HG03066 (cell line): ENCODE measurements around the gene KRT36.

ENCODE experiments used
- ATAC-seq: cut with Tn5 transposase; IDR thresholded peaks from one replicate; pipeline ENCODE4 v1.9.1; 2021; ENCODE audit warnings: low read depth; ENCODE audit not compliant: unreplicated experiment

The KRT36 gene

GRCh38 chr17:41504246-41504977 lies 14.7 kb upstream of the KRT36 start:
- no peak for ATAC-seq

GRCh38 chr17:41503202-41503601 lies 13.5 kb upstream of the KRT36 start:
- ATAC-seq, result no peak

GRCh38 chr17:41500131-41500911 lies 10.6 kb upstream of the KRT36 start:
- ATAC-seq, result no peak

GRCh38 chr17:41499714-41500113 lies 10.0 kb upstream of the KRT36 start:
- no peak for ATAC-seq

- ATAC-seq, result no peak
Measured at GRCh38 chr17:41498276-41498675, 8.6 kb upstream of the KRT36 start.

- peak; percentile 90 for ATAC-seq
Measured at GRCh38 chr17:41496803-41497484, 7.2 kb upstream of the KRT36 start.

GRCh38 chr17:41494524-41494923 lies 4.8 kb upstream of the KRT36 start:
- no peak for ATAC-seq

GRCh38 chr17:41492771-41493170 lies 3.1 kb upstream of the KRT36 start:
- no peak for ATAC-seq

- no peak for ATAC-seq
Measured at GRCh38 chr17:41492351-41492750, 2.6 kb upstream of the KRT36 start.

- no peak for ATAC-seq
Measured at GRCh38 chr17:41491476-41491875, 1.8 kb upstream of the KRT36 start.

GRCh38 chr17:41490000-41490990 lies 585 bp upstream of the KRT36 start:
- ATAC-seq, result no peak

- ATAC-seq, result no peak
Measured at GRCh38 chr17:41486809-41487530, 2.7 kb downstream of the KRT36 start.

- no peak for ATAC-seq
Measured at GRCh38 chr17:41486316-41486715, 3.4 kb downstream of the KRT36 start.

GRCh38 chr17:41484920-41485904 lies 4.5 kb downstream of the KRT36 start:
- ATAC-seq, result no peak

- ATAC-seq, result no peak
Measured at GRCh38 chr17:41483991-41484826, 5.5 kb downstream of the KRT36 start.

- ATAC-seq, result no peak
Measured at GRCh38 chr17:41483531-41483930, 6.2 kb downstream of the KRT36 start.

GRCh38 chr17:41481036-41481435 lies 8.7 kb downstream of the KRT36 start, which contains the start of gene KRT35:
Gene KRT35 (minus strand): TSS chr17:41481151. CDS start chr17:41481097, 54 bp downstream.
- ATAC-seq, result no peak
